GM19463 (cell line): ENCODE measurements around the gene KRT10.

Source experiments
- ATAC-seq: cut with Tn5 transposase; IDR thresholded peaks from one replicate; pipeline ENCODE4 v1.9.1; 2021; ENCODE audit warnings: mild to moderate bottlenecking, moderate library complexity; ENCODE audit not compliant: unreplicated experiment

The KRT10 gene

DNA sequence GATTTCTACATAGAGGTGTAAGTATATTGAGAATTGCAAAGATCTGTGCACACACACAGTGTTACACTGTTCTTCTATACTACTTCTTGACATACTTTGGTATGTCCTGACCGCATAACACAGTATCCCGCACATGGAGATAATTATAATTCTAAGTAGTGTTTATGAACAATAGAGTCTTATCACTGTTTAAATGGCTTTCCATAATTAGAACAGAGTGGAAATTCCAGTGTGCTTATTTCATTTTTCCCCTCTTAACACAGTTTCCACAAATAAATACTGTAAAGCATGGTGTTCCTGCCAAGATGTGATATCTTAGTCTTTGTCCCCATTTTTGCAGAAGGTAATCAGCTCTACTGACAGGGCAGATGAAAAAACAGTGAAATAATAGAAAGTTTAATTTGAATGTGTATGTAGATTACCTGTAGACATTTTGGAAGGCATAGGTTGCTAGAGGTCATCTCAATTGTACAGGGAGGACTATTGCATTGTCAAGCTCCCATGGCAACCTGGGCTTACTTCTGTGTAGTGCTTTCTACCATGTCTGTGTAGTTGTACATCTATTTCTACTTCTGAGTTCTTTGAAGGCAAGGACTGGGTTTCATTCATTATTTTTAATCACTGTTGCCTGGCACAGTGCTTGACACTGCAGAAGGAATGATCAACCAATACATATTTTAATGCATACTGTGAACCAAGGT is 12.5 kb downstream of the KRT10 start:
- no peak for ATAC-seq

DNA sequence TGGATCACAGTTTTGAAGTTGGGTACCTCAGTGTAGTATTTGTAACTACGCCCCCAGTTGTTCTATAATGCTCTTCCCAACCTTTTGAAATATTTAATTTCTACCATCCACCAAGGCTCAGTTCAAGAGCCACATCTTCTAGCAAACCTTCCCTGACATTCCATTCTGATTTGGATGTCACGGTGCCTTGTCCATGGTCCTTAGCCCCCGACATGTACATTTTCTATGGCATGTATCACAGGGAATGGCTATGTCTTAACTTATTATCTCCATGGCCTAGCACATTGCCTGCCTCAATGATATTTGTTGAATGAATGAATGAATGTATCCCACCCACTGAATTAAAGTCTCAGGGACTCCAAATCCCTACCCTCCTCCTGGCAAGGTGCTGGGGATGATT is 16.3 kb downstream of the KRT10 start:
- ATAC-seq = no peak

DNA sequence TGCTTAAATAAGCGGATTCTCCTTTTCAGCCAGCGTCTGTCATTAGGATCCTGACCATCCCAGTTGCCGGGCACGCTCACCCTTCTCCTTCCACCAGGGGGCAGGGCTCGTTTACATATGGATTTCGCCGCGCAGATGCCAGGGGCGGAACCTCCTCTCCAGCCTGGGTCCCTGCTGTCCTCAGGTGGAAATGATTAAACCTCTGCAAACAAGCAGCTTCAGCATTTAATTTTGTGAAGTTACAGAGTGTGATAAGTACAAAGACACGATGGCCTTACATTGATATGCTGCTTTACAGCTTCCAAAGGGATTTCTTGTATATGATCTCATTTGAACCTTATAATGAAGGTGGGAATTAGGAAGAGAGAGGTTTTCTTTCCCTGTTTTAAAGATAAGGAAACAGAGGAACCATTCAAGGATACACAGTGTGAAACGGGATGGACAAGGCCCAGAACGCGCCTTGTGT is 18.8 kb downstream of the KRT10 start:
- ATAC-seq = peak; percentile 56

GRCh38 chr17:40801157-40801556 is 21.3 kb downstream of the KRT10 start:
- ATAC-seq = no peak

GRCh38 chr17:40800381-40800780 is 22.0 kb downstream of the KRT10 start:
- ATAC-seq = no peak

GRCh38 chr17:40799859-40800258 is 22.6 kb downstream of the KRT10 start, which contains the start of gene KRT28:
KRT28 (minus strand) TSS chr17:40799959; CDS start chr17:40799893, 66 bp downstream.
- no peak for ATAC-seq

GRCh38 chr17:40796846-40797245 is 25.6 kb downstream of the KRT10 start:
- no peak for ATAC-seq

- ATAC-seq = no peak
Observed at GRCh38 chr17:40795019-40795667, 27.3 kb downstream of the KRT10 start.

GRCh38 chr17:40794466-40794865 is 27.9 kb downstream of the KRT10 start:
- no peak for ATAC-seq

DNA sequence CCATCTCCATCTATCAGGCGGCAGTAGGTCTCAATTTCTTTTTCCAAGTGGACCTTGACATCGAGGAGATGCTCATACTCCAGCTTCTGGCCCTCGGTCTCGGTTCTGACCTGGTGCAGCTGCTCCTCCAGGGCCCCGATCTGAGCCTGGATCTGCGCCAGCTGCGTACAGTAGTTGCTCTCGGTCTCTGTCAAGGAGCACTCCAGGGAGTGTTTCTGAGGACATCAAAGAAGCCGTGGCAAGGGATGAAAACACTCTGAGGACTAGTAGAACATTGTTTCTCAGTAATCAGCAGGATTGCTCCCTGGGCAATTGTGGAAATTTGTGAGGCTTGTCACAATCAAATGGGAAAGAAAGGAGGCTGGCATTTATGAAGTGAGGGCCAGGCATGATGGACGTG is 28.6 kb downstream of the KRT10 start:
- ATAC-seq = no peak

GRCh38 chr17:40791787-40792436 is 30.5 kb downstream of the KRT10 start:
- ATAC-seq = no peak

DNA sequence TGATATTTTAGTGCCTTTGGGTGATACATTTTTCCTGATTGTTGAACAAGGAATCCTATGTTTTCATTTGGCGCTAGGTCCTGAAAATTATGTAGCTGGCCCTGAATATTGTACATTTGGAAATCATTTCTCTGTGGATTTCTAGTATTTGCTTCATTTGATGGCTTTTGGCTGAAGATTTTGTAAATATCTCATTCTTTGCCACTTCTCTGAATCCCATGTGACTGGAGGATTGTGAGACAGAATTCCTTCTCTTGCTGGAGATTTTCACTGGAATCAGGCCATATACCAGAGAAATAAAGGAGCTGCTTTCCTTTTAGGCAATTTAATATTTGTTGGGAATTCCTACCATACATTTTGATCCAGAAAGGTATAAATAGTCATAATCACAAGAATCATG is 31.3 kb downstream of the KRT10 start:
- ATAC-seq = no peak

DNA sequence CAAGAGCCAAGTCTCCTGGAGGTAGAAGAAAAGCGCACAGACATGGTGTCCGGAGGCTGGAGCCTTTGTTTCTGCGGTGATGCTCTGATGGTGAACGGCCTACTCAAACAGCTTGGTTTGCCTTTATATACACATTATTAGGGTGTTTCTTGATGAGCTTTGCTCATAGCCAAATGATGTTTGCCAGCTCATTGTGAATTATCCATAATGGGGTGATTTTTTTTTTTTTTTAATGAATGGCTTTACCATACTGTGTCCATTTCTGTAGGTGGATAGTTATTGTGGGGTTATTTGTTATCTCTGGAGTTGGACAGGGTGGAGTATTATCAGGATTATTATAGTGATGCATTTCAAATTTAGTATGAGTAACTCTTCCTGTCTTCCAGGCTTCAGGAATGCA is 40.0 kb downstream of the KRT10 start, which contains the start of gene KRT27:
Gene KRT27, minus strand, starts transcription at position 101 of the 400 bp plus-strand sequence. Its CDS starts 57 bp downstream, at position 44.
- no peak for ATAC-seq

DNA sequence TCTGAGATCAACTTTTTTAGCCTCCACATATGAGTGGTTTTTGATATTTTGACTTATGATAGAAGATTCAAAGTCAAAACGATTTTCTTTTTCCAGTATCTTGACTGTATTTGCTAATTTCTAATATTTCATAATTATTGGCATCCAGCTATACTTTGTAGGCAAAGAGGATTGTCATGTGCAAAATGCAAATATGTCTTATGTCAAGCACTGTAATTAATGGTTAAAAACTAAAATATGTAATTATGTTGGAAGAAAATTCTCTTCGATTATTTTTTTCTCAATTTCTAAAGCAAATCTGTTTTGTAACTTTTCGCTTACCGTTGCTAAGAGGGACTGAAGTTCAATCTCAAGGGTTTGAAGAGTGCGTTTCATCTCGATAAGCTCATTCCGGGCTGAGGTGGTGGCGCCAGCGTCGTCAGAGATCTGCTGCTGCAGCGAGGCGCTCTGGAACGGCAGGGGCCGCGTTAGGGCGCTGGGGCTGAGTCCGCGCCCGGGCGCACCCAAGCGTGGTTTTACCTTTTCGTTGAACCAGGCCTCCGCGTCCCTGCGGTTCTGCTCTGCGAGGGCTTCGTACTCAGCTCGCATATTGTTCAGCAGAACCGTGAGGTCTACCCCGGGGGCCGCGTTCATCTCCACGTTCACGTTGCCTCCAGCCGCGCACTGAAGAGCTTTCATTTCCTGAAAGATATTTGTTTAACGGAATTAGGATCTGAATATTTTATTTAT is 43.1 kb downstream of the KRT10 start:
- ATAC-seq = no peak

DNA sequence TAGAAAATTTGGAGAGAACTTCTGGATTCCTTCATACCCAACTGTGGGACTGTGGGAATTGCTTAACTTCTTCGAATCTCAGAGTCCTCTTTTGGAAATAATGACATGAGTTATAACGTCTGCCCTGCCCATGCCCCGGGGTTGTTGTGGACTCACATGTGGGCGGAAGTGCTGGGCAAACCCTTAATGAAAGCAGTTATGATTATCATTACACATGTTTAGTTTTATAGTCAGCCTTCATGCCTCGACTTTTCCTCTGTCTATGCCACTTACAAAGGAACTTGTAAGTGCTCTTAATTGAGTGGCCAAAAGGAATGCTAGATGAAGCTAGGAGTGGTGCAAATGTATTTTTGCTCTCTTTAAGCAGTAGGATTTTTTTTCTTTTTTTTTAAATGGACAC is 44.0 kb downstream of the KRT10 start:
- no peak for ATAC-seq

DNA sequence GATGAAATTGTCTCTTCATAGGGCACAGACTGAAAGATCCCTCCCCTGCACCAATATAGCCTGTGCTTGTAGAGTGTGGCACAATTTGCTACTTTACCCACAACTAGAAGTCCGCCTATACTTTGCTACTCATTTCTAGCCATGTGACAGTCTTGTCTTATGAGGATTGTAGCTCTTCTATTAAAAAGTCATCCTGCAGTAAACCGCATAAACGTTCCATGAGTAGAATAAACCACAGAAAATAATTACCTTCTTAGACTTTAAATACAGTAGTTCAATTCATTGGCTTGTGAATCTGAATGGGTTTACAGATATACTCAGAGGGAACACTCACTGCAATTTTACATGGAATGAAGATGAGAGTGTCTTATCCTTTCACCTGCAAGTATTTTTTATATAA is 44.4 kb downstream of the KRT10 start:
- ATAC-seq = no peak

GRCh38 chr17:40777459-40777858 is 45.0 kb downstream of the KRT10 start:
- no peak for ATAC-seq

- ATAC-seq = no peak
Observed at GRCh38 chr17:40775945-40776344, 46.5 kb downstream of the KRT10 start.

GRCh38 chr17:40772101-40772500 is 50.3 kb downstream of the KRT10 start, which contains the start of gene KRT26:
KRT26 (minus strand) TSS chr17:40772201; CDS start chr17:40772113, 88 bp downstream.
- ATAC-seq = no peak
